Measurements from ENCODE around the gene FILIP1L.
A peak's percentile ranks its signal among the peaks of the same experiment; 100 is the strongest.

The FILIP1L gene

DNA sequence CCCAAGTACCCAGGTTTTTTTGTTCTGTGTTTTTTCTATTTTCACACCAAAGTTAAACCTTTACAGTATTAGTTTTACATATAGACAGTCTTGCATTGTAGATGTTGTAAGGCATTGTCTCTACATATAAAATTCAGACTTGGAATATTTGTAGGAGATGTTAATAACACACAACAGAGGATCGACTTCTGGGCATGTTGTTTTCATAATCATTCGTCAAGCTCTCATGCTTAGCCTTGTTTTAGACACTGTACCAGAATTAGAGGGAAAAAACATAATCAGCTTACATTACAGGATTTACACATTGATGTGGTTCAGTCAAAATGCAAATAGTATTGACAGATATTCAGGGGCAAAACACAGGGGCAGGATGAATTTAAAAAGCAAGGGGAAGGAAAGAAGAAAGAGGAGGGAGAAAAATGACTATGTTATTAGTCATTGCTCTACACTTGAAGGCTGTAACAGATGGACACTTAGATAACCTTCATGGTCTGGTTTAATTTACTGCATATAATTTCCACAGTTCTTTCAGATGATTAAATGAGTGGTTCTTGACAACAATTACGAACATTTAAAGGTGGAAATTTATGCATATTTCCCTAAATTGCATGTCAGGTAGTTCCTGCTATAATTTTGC, 289.2 kb downstream of the FILIP1L start:
- no peak for DNase-seq

GRCh38 chr3:99823723-99824711, 290.3 kb downstream of the FILIP1L start:
- no peak for DNase-seq

GRCh38 chr3:99818818-99819217, 295.5 kb downstream of the FILIP1L start:
- no peak for DNase-seq

DNA sequence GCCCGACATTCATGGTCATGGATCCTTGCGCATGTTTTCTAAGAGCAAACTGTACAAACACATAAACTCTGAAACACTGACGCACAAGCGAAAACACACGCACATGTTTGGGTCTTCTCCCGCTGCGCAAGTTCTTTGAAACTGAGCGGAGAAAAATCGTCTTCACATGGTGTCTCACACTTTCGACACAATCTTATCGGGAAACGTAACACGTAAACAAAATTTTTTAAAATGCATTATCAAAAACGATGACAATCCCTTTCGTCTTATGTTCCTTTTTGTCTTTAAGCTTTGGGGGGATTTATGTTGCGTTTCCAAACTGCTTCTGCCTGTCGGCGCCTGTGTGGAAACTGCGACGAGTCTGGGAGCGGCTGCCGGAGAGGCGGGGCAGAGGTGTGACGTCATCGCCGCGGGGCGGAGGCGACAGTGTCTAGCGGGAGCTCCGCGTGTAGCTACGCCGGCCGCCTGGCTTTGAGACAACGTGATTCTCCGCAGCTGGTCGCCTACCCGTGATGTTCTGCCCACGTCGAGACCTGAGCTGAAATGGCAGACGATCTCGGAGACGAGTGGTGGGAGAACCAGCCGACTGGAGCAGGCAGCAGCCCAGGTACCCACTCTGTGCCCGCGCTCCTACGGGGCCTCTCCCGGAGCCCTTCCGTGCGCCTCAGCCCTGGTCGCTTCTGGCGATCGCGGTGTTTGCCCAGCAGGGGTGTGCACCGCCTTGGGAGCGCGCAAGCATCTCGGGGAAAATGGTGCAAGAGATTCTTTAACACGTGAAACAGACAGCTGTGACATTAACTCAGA, 296.7 kb downstream of the FILIP1L start, which contains the start of gene CMSS1:
Gene CMSS1 (plus strand): TSS at position 426 of the 804 bp plus-strand sequence.
- peak; percentile 92 for DNase-seq

- DNase-seq, result no peak
Observed at GRCh38 chr3:99817047-99817436, 297.3 kb downstream of the FILIP1L start.

GRCh38 chr3:99810403-99810802, 303.9 kb downstream of the FILIP1L start:
- no peak for DNase-seq

DNA sequence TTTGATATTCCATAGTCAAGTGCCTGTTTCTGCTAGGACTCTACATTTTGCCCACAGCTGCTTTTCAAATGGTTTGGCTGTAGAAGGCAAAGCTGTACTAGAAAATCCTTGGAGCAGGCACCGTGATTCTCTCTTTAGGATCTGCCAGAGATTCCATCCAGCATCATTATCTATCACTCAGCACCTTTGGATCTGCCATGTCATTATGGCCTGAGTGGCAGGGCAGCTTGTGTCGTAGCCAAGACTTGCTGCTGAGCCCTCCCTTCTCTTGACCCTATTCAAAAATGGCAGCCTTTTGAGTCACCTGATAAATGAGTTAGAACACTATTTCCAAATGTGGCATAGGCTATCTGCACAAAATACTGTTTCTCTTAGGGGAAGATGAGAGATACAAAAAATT, 304.7 kb downstream of the FILIP1L start:
- DNase-seq, result no peak

DNA sequence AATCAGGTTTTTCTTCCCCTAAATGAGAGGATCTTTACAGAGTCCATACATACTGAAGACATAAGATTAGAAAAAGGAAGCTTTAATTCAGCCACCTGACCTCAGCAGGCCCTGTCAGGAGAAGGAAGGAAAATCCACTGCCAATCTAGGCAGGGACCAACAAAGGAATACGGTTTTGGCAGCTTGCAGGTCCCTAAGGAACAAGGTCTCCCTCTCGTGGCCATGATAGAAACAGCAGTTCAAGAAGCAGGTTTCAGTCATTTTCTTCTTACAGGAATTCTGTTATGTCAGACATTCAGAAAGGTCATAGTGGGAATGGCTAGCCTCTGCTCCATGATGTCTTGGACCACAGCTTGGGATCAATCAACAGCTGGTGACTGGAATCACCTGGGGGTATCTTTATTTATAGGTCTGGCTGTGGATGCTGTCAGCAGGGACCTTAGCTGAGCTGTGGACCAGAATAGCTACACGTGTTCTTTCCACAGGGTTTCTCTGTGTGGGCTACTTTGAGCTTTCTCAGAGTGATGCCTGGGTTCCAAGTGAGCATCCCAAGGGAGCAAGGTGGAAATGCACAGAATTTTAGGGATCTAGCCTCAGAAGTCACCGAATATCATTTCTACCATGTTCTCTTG, 306.0 kb downstream of the FILIP1L start:
- peak; percentile 23 for DNase-seq

DNA sequence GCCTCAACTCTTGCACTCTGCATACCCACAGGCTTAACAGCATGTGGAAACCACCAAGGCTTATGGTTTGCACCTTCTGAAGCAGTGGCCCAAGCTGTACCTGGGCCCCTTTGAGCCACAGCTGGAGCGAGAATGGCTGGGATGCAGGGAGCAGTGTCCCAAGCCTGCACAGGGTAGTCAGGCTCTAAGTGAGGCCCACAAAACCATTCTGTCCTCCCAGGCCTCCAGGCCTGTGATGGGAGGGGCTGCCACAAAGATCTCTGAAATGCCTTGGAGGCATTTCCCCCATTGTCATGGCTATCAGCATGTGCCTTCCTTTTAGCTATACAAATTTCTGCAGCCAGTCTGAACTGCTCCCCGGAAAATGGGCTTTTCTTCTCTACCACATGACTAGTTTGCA, 309.1 kb downstream of the FILIP1L start:
- DNase-seq, result no peak

GRCh38 chr3:99803297-99803696, 311.0 kb downstream of the FILIP1L start:
- DNase-seq, result no peak

GRCh38 chr3:99799422-99799821, 314.9 kb downstream of the FILIP1L start:
- no peak for DNase-seq

DNA sequence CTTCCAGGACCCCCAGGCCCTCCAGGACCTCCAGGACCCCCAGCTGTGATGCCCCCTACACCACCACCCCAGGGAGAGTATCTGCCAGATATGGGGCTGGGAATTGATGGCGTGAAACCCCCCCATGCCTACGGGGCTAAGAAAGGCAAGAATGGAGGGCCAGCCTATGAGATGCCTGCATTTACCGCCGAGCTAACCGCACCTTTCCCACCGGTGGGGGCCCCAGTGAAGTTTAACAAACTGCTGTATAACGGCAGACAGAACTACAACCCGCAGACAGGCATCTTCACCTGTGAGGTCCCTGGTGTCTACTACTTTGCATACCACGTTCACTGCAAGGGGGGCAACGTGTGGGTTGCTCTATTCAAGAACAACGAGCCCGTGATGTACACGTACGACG, 318.7 kb downstream of the FILIP1L start:
- DNase-seq, result no peak

DNA sequence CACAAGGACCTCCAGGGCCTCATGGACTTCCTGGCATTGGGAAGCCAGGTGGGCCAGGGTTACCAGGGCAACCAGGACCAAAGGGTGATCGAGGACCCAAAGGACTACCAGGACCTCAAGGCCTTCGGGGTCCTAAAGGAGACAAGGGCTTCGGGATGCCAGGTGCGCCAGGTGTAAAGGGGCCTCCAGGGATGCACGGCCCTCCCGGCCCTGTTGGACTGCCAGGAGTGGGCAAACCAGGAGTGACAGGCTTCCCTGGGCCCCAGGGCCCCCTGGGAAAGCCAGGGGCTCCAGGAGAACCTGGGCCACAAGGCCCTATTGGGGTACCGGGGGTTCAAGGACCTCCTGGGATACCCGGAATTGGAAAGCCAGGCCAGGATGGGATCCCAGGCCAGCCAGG, 319.8 kb downstream of the FILIP1L start:
- no peak for DNase-seq

GRCh38 chr3:99789011-99789721, 325.1 kb downstream of the FILIP1L start:
- DNase-seq, result no peak
